NCI-H128 (cell line): ENCODE measurements around the gene ETNK2.
A peak's percentile ranks its signal among the peaks of the same experiment; 100 is the strongest.

Experiments
- DNase-seq: peaks from one replicate; lab custom pipeline; 2025; ENCODE audit not compliant: unreplicated experiment; lab: John Stamatoyannopoulos, UW

The ETNK2 gene

DNA sequence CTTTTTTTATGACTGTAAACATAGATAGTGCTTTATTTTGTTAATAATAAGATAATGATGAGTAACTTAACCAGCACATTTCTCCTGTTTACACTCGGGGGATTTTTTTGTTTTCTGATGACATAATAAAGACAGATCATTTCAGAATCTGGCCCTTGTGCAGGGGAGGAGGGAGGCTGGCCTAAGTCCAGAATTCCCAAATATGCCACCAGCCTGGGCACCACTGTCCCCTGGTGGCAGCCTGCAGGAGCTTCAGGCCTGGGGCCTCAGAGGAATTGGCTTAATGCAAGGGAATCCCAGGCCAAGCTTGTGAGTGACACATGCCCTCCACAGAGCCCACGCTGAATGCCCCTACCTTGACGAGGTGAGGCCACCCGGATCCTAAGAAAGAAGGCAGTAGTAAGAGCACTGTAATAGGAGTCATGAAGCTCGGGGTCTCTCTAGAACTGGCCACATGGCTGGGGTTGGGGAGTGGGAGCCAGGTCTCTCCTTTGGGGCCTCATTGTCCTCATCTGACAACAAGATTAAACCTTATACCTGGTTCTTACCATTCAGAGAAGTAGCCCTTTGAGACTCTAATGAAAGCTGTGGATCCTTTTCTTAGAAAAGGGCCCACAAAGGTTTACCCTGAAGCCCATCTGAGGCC is 24.1 kb downstream of the ETNK2 start:
- peak; percentile 79 for DNase-seq

DNA sequence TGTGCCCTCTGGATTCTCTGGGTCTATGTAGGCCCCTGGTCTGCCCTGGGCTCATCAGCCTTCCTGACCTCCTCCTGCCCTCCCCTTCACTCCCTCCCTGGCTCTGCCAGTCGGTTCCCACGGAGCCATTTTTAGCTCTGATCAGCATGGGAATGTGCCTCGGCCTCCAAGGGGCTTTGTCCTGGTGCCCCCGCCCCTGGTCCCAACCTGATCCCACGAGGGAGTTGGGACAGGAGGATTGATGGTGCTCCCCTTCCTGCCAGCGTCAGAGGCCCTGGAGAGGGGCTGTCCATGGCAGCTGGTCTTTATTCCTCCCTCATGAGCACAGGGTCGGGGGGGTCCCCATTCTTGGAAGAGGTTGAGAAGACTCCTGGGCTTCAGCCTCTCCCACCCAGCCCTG is 24.9 kb downstream of the ETNK2 start:
- no peak for DNase-seq

DNA sequence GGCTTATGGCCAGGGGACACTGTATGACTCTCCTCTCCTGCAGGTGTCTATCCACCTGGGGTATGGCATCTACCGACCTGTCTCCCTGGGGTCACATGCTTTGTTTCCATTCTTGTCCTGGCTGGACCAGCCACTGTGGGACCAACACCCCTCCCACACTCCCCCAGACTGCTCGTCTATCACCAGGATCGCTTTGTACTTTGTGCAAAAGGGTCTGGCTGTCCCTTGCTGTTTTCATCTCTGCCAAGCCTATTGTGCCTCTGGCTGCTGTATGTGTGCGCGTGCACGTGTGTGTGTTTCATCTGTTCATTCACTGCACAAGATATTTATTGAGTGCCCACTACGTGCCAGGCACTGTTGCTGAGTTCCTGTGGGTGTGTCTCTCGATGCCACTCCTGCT is 25.5 kb downstream of the ETNK2 start:
- no peak for DNase-seq

DNA sequence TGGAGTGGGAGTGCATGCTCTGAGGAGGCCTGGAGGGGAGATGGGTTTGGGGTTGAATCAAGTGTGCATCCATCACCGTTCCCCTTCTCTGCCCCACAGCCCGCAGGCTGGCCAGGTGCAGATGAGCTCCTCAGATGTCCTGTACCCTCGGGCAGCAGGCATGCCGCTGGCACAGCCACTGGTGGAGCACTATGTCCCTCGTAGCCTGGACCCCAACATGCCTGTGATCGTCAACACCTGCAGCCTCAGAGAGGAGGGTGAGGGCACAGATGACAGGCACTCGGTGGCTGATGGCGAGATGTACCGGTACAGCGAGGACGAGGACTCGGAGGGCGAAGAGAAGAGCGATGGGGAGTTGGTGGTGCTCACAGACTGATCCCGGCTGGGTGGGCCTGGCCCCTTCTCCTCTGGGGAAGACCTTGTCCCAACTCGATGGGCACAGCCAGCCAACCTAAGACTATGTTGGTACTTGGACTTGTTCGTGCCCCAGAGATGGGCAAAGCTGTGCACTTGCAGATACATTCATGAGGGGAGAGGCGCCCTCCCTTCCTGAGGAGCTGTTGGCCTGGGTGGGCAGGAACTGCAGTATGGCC is 26.0 kb downstream of the ETNK2 start:
- DNase-seq = no peak

- no peak for DNase-seq
Measured at GRCh38 chr1:204124639-204125038, 27.2 kb downstream of the ETNK2 start.

- no peak for DNase-seq
Measured at GRCh38 chr1:204123376-204123775, 28.5 kb downstream of the ETNK2 start.

- no peak for DNase-seq
Measured at GRCh38 chr1:204121840-204122555, 29.8 kb downstream of the ETNK2 start.

DNA sequence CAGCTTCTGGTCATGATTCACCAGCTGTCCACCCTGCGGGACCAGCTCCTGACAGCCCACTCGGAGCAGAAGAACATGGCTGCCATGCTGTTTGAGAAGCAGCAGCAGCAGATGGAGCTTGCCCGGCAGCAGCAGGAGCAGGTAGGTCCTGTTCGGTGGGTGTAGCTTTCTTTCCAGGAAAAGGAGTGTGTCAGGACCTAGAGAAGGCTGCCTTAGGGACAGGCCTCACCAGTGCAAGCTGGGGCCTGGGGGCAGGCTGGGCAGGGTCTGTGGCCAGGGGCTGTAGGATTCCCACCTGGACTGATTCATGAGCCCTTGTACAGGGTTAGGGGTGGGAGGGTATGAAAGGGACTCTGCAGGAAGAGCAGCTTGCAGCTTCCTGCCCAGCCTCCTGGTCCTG is 35.3 kb downstream of the ETNK2 start:
- DNase-seq = no peak

GRCh38 chr1:204115116-204115515 is 36.7 kb downstream of the ETNK2 start:
- DNase-seq = no peak

- no peak for DNase-seq
Measured at GRCh38 chr1:204114606-204115005, 37.2 kb downstream of the ETNK2 start.

GRCh38 chr1:204113896-204114295 is 37.9 kb downstream of the ETNK2 start:
- DNase-seq = no peak

GRCh38 chr1:204112876-204113730 is 38.7 kb downstream of the ETNK2 start:
- DNase-seq = no peak

- DNase-seq = no peak
Measured at GRCh38 chr1:204110894-204111633, 40.8 kb downstream of the ETNK2 start.

DNA sequence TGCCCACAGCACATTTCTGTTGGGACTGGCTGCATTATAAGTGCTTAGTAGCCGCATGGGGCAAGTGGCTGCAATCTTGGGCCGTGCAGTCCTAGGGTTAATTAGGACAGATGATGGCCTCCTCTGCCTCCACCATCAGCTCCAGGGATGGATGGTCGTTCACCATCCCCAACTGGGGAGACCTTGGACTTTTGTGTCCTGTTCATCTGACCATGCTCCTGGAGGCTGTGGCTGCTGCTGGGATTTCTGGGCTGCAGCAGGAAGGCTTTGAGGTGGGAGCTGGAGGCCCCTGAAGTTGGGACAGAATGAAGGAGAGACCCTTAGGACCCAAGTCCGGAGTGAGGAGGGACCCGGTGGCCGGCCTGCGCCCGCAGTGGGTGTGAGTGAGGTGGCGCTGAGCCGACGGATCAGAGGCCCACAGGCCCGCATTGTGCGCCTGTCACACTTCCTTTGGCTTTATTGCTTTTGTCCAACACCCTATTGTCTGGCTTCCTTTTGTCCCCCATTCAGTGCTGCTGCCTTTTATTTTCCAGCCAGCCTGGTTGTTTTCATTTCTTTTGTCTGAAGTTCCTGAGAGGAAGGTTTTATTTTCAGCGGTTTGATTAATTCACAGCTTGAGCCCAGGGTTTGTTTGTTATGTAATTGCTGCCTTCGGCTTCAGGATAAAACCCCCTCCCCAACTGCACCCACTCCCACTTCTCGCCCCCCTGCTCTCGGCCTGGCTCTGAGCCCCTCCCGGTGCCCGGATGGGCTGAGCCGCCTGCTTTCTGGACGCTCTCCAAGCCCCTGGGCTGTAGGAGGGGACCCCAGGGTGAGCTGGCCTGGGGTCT is 43.3 kb downstream of the ETNK2 start:
- peak; percentile 50 for DNase-seq

DNA sequence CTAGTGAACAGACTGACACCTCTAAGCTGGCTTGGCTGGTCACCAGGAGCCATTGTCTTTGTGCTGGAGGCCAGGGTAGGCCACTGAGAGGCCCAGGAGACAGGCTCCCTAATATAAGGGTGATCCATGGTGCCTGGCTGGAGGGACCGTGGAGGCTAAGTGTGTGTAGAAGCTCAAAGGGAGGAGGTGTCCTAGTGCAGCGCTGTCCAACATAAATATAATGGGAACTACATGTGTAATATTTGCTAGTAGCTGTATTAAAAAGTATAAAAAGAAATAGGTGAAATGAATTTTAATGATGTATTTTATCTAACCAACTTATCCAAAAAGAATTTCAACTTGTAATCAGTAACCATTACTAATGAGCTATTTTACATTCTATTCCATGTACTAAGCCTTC is 44.0 kb downstream of the ETNK2 start:
- no peak for DNase-seq

DNA sequence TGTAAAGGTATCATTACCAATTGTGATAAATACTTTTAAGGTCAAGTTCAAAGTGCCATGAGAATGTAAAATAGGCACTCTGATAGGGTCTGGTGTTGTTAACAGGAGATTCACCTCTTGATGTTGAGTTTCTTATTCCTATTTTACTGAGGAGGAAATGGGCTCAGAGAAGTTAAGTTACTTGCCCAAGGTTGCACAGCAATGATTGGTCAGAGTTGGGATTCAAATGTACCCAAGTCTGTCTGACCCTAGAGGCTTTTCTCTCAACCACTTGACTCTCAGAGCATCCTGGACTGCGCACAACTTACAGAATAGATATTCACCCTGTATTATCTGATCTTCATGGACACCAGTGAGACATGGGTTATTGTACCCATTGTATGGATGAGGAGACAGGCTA is 45.0 kb downstream of the ETNK2 start:
- DNase-seq = no peak

DNA sequence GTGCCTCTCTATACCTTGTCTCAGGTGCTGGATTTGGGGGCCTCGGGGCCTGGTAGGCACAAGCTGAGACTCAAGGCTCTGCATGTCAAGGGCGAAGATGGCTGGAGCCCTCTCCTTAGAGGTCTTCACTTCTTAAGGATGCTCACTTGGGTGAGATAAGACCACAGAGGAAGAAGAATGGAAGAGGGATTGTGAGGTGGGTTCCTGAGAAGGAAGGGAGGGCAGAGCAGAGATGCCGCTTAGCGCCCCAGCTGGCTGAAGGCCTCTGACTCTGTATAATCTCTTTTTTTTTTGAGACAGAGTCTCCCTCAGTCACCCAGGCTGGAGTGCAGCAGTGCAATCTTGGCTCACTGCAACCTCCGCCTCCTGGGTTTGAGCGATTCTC is 46.7 kb downstream of the ETNK2 start:
- no peak for DNase-seq

DNA sequence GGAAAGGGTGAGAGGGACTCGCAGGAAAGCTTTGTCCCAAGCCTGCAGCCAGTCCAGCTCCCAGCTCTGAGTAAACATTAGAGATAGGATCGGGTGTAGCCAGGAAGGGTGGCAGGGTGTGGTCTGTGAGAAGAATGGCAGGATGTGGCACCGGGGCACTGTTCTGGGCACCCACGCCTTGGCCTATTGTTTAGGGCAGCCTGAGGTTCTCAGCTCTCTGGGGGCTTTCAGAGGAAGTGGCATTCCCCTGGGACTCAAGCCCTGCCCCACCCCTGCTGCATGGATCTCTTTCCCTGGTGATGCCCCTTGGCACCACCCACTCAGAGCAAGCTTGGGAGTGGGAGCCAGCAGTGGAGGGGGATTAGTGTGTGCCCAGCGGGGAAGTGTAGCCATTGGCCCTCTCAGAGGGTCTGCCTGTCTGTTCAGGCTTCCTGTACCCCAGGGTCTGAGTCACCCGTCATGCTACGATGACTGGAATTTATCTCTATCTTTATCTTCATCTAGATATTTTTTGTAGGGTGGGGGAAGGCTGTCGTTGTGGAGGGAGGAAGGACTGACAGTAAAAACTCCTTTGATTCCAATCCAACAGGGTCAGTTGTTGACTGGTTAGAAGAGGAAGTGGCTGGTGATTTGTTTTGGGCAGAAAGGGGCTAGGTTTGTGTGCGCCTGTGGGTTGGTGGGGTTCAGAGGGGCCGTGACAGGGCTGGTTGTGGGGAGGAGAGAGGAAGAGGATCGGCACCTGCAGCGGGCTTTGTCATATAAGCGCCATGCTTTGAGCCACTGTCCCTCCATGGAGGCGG is 47.3 kb downstream of the ETNK2 start:
- DNase-seq = no peak

GRCh38 chr1:204103431-204103741 is 48.5 kb downstream of the ETNK2 start:
- no peak for DNase-seq
